Panc1 (cell line): Measurements from ENCODE around the gene DDAH2.

ENCODE experiments used
- CTCF ChIP-seq: fragments of 450-650 bp; IDR thresholded peaks from 2 replicates; pipeline ENCODE4 v1.5.1; 2017; ENCODE audit warnings: mild to moderate bottlenecking
- POLR2AphosphoS5 ChIP-seq: IDR thresholded peaks from 2 replicates; pipeline ENCODE4 v1.6.1; 2012; ENCODE audit warnings: mild to moderate bottlenecking, low read depth, low read length, moderate library complexity

GRCh38 chr6:31727717-31728671 is 1.1 kb downstream of the DDAH2 start:
- no peak for TF ChIP-seq CTCF
- no peak for TF ChIP-seq POLR2AphosphoS5
